GOT3 (cell line): ENCODE data around the gene MUC20.
"Not testable (repeated sequence)": the region's sequence is repeated elsewhere in the genome, so short reads cannot be mapped to it uniquely, and the experiment has no call there.

Experiments
- DNase-seq: peaks from one replicate; lab custom pipeline; 2025; ENCODE audit warnings: mixed read lengths; lab: John Stamatoyannopoulos, UW

Gene MUC20

GRCh38 chr3:195710126-195710905 is 10.5 kb upstream of the MUC20 start:
- DNase-seq = not testable (repeated sequence)

GRCh38 chr3:195711091-195711812 is 9.5 kb upstream of the MUC20 start:
- not testable (repeated sequence) for DNase-seq

GRCh38 chr3:195711813-195712534 is 8.8 kb upstream of the MUC20 start:
- no peak for DNase-seq

- DNase-seq = not testable (repeated sequence)
Measured at GRCh38 chr3:195712535-195712910, 8.3 kb upstream of the MUC20 start.

- DNase-seq = not testable (repeated sequence)
Measured at GRCh38 chr3:195713150-195713549, 7.6 kb upstream of the MUC20 start.

- DNase-seq = no peak
Measured at GRCh38 chr3:195714380-195715011, 6.3 kb upstream of the MUC20 start.

GRCh38 chr3:195715134-195715533 is 5.6 kb upstream of the MUC20 start:
- no peak for DNase-seq

GRCh38 chr3:195715583-195716266 is 5.1 kb upstream of the MUC20 start:
- no peak for DNase-seq

- no peak for DNase-seq
Measured at GRCh38 chr3:195717416-195717815, 3.4 kb upstream of the MUC20 start.

- DNase-seq = no peak
Measured at GRCh38 chr3:195717852-195718476, 2.8 kb upstream of the MUC20 start.

GRCh38 chr3:195718477-195718984 is 2.2 kb upstream of the MUC20 start:
- DNase-seq = no peak

- not testable (repeated sequence) for DNase-seq
Measured at GRCh38 chr3:195719514-195720254, 1.1 kb upstream of the MUC20 start.

- not testable (repeated sequence) for DNase-seq
Measured at GRCh38 chr3:195722139-195722995, 1.6 kb downstream of the MUC20 start.

- not testable (repeated sequence) for DNase-seq
Measured at GRCh38 chr3:195722996-195723345, 2.2 kb downstream of the MUC20 start.

- not testable (repeated sequence) for DNase-seq
Measured at GRCh38 chr3:195724363-195724762, 3.6 kb downstream of the MUC20 start.

GRCh38 chr3:195725916-195726740 is 5.3 kb downstream of the MUC20 start:
- DNase-seq = not testable (repeated sequence)

- no peak for DNase-seq
Measured at GRCh38 chr3:195727606-195728195, 6.9 kb downstream of the MUC20 start.

GRCh38 chr3:195728789-195729188 is 8.0 kb downstream of the MUC20 start:
- not testable (repeated sequence) for DNase-seq
